GM15510 (cell line): ENCODE results near the gene ALDH1A2.

Experiments used
- POLR2A ChIP-seq: IDR thresholded peaks from 3 replicates; pipeline ENCODE4 v1.6.1; 2011; ENCODE audit warnings: borderline replicate concordance; ENCODE audit not compliant: insufficient read length; ENCODE audit errors: extremely low read depth

The ALDH1A2 gene

DNA sequence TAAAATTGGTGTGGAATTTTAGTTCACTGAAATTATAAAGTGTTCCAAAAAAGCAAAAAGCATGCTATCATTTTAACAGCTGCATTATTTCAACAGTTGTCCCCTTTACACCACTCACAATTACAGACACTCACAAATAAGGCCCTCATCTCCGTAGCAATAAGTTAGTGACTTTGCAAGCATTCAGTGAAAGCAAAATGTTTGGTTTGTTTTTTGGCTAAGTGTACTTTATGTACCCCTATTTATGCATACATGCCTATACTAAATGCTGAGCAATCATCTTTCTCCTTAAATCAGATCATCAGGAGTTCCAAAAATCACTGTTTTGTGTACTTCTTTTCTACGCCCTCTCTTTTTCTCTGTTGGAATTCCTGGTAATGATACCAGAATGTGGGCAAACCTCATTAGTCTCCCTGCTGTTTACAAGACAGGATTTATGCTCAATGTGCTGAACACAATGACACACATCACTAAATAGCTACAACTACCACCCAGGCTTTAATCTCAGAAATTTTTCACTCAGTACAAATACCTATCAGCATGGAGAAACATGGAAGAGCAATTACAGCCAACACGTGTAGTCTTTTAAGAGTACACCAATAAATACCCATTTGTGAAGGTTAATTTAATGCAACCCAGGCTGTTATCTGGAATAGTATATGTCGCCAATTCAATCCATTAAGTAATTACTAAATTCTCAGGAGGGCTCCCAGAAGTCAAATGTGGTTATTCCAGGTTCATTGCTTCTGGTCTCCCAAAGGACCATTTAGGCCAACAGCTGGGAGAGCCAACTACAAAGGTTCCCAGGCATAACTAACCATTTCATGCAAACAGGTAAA lies 12.0 kb downstream of the ALDH1A2 start:
- no peak for TF ChIP-seq POLR2A

DNA sequence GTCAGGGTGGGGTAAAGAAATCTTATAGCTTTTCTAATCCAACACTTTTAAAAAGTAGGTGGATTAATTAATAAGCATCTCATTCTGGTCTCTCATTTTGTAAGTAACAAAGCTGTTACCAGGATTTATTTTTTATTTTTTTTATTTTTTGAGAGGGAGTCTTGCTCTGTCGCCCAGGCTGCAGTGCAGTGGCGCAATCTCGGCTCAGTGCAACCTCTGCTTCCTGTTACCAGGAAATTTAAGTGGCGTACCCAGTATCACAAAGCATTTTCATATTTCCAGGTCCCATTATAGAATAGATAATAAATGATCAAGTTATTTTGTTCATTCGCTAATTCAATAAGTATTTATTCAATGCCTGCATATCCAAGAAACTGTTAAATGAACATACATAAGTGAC lies 13.2 kb downstream of the ALDH1A2 start:
- TF ChIP-seq POLR2A, result no peak

DNA sequence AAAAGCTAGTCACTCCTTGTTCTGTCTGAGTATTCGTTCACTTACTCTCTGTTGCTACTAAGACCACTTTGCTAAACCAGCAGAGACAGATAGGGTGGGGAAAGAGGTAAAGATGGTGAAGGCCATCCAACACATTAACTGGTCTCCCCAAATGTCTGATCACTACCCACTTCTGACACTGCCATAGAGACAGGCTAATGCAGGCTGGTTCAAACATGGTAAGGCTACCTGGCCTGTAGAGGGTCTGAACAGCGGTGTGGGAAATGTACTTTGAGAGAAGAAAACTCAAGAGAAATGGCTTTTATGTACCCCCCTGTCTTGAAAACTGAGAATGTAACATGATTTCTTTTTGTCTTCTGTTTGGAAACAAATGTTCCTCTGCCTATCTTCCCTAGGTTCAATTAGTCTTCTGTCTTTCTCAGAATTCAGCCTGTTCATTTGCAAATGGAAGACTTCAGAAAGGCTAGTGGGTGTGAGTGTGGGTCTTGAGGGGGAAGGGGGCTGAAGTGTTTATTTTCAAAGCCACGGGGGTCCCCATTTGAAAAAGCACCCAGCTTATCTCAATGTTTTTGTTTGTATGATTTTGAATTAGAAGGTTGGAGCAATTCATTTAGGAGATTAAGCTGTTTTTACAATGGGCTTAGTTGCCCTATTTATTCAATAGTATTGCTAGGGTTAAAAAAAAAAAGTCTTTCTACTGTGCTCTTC lies 15.8 kb downstream of the ALDH1A2 start:
- TF ChIP-seq POLR2A, result no peak

DNA sequence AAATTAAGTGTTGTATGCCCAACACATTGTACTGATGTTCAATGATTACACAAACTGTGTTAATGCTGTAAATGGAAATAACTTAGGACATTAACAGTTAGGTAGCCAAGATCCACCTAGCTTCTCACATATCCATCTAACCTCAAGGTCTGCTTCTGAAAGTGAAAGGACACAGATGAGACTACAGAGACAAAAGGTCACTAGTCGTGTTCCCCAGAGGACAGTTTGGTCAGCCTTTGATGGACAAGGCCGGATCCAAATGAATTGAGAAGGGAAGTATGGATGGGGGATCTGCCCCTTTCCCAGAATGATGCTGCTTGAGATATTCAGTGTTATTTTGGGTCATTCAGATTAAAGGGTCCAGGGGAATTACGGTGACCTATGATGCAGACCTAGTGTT lies 17.2 kb downstream of the ALDH1A2 start:
- no peak for TF ChIP-seq POLR2A

DNA sequence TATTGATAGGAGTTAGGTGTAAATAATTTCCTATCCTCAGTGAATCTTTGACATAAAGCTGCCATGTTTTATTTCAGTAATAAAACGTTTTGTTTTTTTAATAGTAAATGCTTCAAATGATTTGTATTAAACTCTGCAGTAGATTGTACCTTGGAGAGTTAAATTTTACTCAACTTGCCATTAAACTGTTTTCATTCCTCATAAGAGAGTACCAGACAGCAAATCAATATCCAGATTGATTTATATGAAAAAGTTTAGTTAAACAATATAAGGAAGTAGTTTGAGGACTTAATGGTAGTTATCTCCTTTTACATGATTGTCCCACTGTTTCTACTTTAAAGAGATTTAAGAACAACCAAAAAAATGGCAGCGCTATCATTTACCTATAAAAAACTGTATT lies 18.4 kb downstream of the ALDH1A2 start:
- no peak for TF ChIP-seq POLR2A

DNA sequence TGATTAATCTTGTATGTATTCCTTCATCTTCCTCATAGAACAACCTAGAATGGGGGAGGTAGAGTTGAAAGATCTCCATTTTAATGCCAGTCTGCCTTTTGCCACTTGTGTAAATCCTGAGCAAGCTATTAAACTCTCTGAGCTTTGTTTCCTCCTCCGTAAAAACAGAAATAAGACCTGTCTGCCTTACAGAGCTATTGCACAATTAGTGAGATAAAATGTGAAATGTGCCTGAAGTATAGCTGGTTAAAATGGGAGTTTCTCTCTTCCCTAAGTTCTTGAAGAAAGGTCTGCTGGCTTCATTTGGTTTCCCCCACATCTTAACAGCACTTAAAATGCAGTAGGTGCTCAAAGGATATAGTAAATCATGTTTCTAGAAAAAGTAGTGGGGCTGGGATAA lies 19.0 kb downstream of the ALDH1A2 start:
- TF ChIP-seq POLR2A, result no peak

DNA sequence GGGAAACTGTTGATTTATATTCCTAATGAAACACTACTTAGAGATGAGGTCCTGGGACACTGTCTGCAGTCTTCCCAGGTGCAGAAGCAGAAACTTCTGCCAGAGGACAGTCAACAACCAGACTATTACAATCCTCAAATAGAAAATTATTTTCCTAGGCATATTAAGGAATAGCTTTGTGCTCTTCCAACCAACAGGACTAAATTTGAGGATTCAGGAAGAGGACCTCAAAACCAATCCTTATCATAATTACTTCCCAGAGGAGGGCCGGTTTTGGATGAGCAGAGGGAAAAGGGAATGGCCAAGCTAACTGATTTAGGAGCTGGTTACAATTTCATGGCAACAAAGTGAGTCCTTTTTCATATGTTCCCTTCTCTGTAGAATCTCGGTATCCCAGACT lies 21.0 kb downstream of the ALDH1A2 start:
- no peak for TF ChIP-seq POLR2A

DNA sequence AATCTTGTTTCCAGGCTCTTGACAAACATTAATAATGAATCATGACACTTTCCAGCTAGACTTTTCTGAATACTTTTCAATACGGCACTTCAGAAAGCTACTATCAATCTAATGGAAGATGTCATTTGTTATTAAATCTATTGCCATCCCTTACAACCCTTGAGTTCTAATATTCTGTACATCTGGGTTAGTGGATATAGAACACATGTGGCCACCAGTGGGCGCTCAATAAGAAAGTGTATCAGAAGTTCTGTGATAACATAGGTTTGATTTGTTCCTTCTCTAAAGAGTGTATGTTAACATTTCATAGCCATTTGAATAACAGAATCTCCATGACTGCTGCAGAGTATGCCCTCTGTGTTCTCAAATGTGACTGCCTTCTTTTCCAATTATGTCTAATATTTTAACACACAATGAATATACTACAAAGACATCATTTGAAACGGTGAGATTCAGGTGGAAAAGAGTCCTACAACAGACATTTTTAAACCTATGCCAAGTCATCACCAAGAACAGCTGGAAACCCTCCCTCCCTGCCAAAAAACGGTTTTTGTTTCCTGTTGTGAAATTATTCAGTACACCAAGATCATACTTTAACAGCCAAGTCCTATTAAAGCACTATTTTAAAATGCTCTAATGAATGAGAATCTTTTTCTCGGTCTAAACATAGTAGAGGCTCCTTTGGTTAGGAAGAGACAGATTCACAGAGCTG lies 22.2 kb downstream of the ALDH1A2 start:
- no peak for TF ChIP-seq POLR2A

DNA sequence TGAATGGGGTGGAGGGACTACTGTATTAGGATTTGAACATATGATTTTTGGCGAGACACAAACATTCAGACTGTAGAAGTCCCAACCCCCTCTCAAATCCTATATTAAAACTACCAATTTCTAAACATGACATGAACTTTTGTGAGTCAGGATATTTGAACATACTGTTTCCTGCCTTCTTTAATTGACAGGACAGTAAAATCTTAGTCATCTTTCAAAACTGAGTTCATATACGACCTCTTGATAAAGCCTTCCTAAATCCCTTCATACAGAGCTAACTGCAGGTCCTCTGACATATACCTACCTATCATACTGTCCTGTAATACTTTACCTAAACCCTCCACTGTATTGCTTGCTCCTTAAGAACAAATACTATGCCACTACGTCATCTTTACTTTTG lies 23.5 kb downstream of the ALDH1A2 start:
- no peak for TF ChIP-seq POLR2A

DNA sequence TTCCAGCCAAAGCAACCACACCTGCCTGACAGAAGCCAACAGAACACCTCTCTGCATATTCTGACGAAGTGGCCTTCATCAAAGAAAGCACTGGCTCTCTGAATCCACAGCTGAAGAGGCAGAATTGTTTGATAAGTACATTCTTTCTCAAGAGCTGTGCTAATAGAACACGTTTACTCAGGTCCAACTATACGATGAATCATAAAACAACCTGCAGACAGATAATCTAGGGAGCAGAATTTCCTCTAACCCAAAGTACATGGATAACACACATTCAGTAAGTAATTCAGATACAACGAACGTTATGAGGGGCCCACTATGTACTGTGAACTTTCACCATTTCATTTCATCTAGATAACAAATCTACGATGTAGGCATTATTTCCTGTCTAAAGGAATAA lies 25.4 kb downstream of the ALDH1A2 start:
- no peak for TF ChIP-seq POLR2A

DNA sequence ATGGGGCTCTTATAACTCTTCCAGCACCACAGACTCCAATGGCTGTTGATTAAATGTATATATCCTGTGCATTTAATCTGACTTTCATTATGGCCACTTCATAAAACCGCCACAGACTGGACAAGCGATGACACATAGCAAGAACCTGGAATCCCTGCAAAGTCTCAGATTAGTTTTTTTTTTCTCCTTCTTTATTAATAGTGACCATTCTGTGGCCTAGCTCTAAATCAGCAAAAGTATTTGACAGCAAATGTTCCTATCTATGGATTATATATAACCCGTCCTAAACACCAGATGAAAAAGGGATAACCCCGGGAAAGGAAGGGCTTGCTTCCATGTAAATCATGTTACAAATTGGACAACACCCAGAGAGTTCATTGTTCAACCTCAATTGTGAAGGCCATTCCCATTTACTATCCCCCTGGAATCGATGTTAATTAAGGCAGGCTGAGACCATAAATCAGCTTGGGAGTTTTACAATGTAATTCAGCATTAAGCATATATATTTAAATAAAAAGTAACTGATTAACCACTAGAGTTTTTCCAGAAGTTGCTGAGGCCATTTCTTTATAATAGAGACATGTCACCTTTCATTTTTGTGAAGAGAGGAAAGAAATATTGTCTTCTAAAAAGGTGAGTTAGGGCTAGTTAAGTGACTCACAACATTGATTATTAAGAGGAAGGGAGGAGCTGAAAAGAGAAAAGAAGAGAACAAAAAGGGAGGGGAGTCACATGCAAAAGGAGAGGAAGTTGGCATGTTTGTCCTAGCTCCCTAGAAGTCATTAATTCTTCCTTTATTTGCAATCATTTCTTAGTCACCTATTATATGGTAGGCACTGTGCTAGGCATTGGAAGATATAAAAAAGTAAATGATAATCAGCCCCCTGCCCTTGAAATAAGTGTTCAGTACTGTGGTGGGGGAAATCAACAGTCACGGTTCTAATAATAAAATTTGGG lies 26.2 kb downstream of the ALDH1A2 start:
- TF ChIP-seq POLR2A, result no peak

DNA sequence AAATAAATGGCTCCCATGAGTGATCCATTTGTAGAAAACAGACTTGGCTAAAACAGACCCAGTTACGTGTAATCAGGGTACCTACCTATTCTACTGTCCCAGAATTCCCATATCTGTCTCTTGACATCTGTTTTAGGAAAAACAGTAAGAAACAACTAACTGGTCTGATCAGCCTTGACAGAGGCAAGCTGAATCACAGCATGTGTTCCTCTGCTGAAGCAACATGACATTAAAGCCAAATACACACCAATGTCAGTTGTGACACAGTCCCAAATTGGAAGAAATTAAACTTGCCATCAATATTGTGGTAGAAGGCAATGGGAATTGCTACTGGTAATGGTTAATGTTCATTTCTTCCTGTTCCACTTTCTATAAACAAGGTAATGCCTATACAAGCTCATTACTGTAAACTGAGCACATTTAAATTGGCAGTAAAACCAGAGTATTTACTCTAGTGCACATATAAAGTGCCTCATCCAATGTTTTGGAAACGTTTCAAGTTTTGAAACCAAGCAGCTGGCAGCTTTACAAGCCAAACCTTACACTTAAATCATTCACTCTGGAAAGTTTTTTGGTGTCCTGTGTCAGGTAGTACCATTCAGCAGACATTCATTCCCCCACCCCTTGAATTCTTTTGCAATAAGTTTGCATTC lies 27.0 kb downstream of the ALDH1A2 start:
- TF ChIP-seq POLR2A, result no peak

DNA sequence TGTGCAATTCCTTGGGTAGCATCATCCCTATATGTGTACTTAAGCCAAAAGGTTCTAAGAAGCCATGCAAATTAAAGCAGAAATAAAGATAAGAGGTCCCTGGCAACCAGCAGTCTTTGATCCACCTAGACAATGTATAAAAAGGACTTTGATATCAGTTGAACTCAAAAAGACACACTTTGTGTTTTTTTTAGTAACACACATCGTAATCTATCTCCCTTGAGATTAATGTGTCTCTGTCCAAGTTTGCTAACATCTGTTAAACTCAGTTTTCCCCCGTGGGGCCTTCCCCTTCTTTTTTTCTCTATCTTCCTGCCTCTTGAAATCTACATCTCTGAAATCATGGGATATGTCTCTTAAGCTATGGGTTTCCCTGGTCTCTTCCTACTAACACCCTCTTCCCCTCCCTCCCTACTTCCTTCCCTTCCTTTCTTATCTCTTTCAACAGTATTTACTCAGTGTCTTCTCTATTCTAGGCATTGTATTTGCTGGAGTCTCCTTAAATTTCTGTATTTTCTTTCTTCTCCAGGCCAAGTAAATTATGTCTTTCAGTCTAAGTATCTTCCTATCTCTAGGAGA lies 27.7 kb downstream of the ALDH1A2 start:
- no peak for TF ChIP-seq POLR2A
